IPS DF 4.7 (cell line): ENCODE data around the gene IL17C.

Experiments used
- DNase-seq: peaks from one replicate; pipeline ENCODE4 v3.0.0-alpha.2; 2013; ENCODE audit warnings: low spot score; ENCODE audit errors: extremely low read depth

The IL17C gene

GRCh38 chr16:88638323-88639230 is at the start of gene IL17C:
TSS of gene IL17C (plus strand) at chr16:88638572. CDS start at chr16:88638642, 70 bp downstream.
- DNase-seq = no peak

- no peak for DNase-seq
Measured at GRCh38 chr16:88588754-88589153, 49.6 kb upstream of the IL17C start.

GRCh38 chr16:88589441-88589840 is 48.9 kb upstream of the IL17C start:
- no peak for DNase-seq

GRCh38 chr16:88591577-88592021 is 46.8 kb upstream of the IL17C start:
- no peak for DNase-seq

- no peak for DNase-seq
Measured at GRCh38 chr16:88593061-88593460, 45.3 kb upstream of the IL17C start.

- no peak for DNase-seq
Measured at GRCh38 chr16:88593489-88593888, 44.9 kb upstream of the IL17C start.

- DNase-seq = no peak
Measured at GRCh38 chr16:88593910-88594309, 44.5 kb upstream of the IL17C start.

GRCh38 chr16:88595101-88595500 is 43.3 kb upstream of the IL17C start:
- DNase-seq = no peak

- no peak for DNase-seq
Measured at GRCh38 chr16:88595921-88596320, 42.5 kb upstream of the IL17C start.

- DNase-seq = no peak
Measured at GRCh38 chr16:88596483-88596882, 41.9 kb upstream of the IL17C start.

GRCh38 chr16:88597856-88598491 is 40.4 kb upstream of the IL17C start:
- no peak for DNase-seq

GRCh38 chr16:88599092-88599733 is 39.2 kb upstream of the IL17C start:
- DNase-seq = no peak

- DNase-seq = no peak
Measured at GRCh38 chr16:88599825-88600538, 38.4 kb upstream of the IL17C start.

- DNase-seq = no peak
Measured at GRCh38 chr16:88600539-88600896, 37.9 kb upstream of the IL17C start.

- DNase-seq = no peak
Measured at GRCh38 chr16:88601313-88602036, 36.9 kb upstream of the IL17C start.

GRCh38 chr16:88602091-88602490 is 36.3 kb upstream of the IL17C start:
- no peak for DNase-seq

GRCh38 chr16:88605186-88606147 is 32.9 kb upstream of the IL17C start:
- no peak for DNase-seq

- DNase-seq = no peak
Measured at GRCh38 chr16:88606148-88606757, 32.1 kb upstream of the IL17C start.

- no peak for DNase-seq
Measured at GRCh38 chr16:88608076-88608475, 30.3 kb upstream of the IL17C start.
